IMR-90 (cell line): ENCODE data around the gene ADPGK. TPM values are rescaled to one million over a fixed set of nuclear protein-coding genes. Genes with fewer than 3 reads are reported as not detected.

Experiments
- ATAC-seq: fragments of 200-7000 bp; cut with Tn5 transposase; 2 replicates; pipeline ENCODE4 v1.9.1; 2020; ENCODE audit warnings: low read depth, mild to moderate bottlenecking, moderate library complexity
- BruUV-seq: library from RNA; stranded (reverse); fragments of 400-500 nt; replicated peaks from 2 replicates; lab custom pipeline; 2021; lab: Mats Ljungman, UMichigan
- CTCF ChIA-PET: fragments of 300-600 bp; formaldehyde crosslinking; extraction: SDS; loops from one replicate; lab custom pipeline; 2021; ENCODE audit warnings: antibody characterized with exemption; lab: Yijun Ruan, JAX
- POLR2A ChIA-PET: fragments of 300-600 bp; sonication (Branson Sonifier 250); formaldehyde crosslinking; loops from one replicate; lab custom pipeline; 2022; ENCODE audit warnings: antibody characterized with exemption; ENCODE audit not compliant: unreplicated experiment; lab: Charles Lee
- DNase-seq: peaks from one replicate; pipeline ENCODE4 v3.0.0; 2013
- H2AFZ ChIP-seq: replicated peaks from 2 replicates; pipeline ENCODE3; 2013; ENCODE audit warnings: low read length, mild to moderate bottlenecking; ENCODE audit not compliant: poor library complexity
- H2AK5ac ChIP-seq: 2 replicates; pipeline ENCODE4 v1.6.1; 2013; ENCODE audit warnings: low read depth, low read length, inconsistent platforms
- H2AK9ac ChIP-seq: replicated peaks from 2 replicates; pipeline ENCODE3; 2013; ENCODE audit warnings: mild to moderate bottlenecking, low read depth, low read length, moderate library complexity; ENCODE audit not compliant: poor library complexity
- H2BK120ac ChIP-seq: 2 replicates; pipeline ENCODE4 v1.6.1; 2013; ENCODE audit warnings: low read depth, low read length, inconsistent platforms
- H2BK15ac ChIP-seq: 3 replicates; pipeline ENCODE4 v1.6.1; 2013; ENCODE audit warnings: low read depth, low read length, inconsistent platforms
- H2BK20ac ChIP-seq: 2 replicates; pipeline ENCODE4 v1.6.1; 2013; ENCODE audit warnings: low read depth, mild to moderate bottlenecking, inconsistent platforms, low read length, moderate library complexity
- H2BK5ac ChIP-seq: 2 replicates; pipeline ENCODE4 v1.6.1; 2013; ENCODE audit warnings: mild to moderate bottlenecking, low read depth, low read length, inconsistent platforms; ENCODE audit not compliant: poor library complexity, severe bottlenecking
- H3K14ac ChIP-seq: replicated peaks from 2 replicates; pipeline ENCODE4 v1.6.1; 2013; ENCODE audit warnings: low read depth, low read length, inconsistent platforms
- H3K18ac ChIP-seq: 2 replicates; pipeline ENCODE4 v1.6.1; 2013; ENCODE audit warnings: low read depth, low read length, control low read depth
- H3K23ac ChIP-seq: 2 replicates; pipeline ENCODE4 v1.6.1; 2013; ENCODE audit warnings: low read depth, low read length, inconsistent platforms
- H3K27ac ChIP-seq: 2 replicates; pipeline ENCODE4 v1.5.1; 2013; ENCODE audit warnings: mild to moderate bottlenecking, control low read depth, low read length; ENCODE audit not compliant: insufficient read depth
- H3K27me3 ChIP-seq: 2 replicates; pipeline ENCODE4 v1.6.1; 2013; ENCODE audit warnings: low read length; ENCODE audit not compliant: control insufficient read depth, insufficient read depth
- H3K36me3 ChIP-seq: 2 replicates; pipeline ENCODE4 v1.6.1; 2013; ENCODE audit warnings: low read length, mixed read lengths; ENCODE audit not compliant: control insufficient read depth, insufficient read depth
- H3K4ac ChIP-seq: 2 replicates; pipeline ENCODE4 v1.6.1; 2013; ENCODE audit warnings: low read depth, low read length, inconsistent platforms
- H3K4me1 ChIP-seq: 2 replicates; pipeline ENCODE4 v1.6.1; 2013; ENCODE audit warnings: low read length, mixed read lengths; ENCODE audit not compliant: control insufficient read depth, insufficient read depth
- H3K4me2 ChIP-seq: 2 replicates; pipeline ENCODE4 v1.6.1; 2013; ENCODE audit warnings: low read depth, mild to moderate bottlenecking, control low read depth, low read length, moderate library complexity
- H3K4me3 ChIP-seq: 2 replicates; pipeline ENCODE4 v1.5.1; 2013; ENCODE audit warnings: low read depth, mild to moderate bottlenecking, control low read depth, low read length, moderate library complexity; ENCODE audit not compliant: insufficient read depth
- H3K56ac ChIP-seq: 2 replicates; pipeline ENCODE4 v1.6.1; 2013; ENCODE audit warnings: low read length, inconsistent platforms; ENCODE audit not compliant: insufficient read depth; ENCODE audit errors: extremely low read depth
- H3K79me1 ChIP-seq, 2 experiments: 2 replicates each; pipeline ENCODE4 v1.6.1; 2013; ENCODE audit warnings: low read length in 2 of 2, inconsistent platforms in 1 of 2, low read depth in 1 of 2
- H3K9ac ChIP-seq: 2 replicates; pipeline ENCODE4 v1.6.1; 2013; ENCODE audit warnings: low read depth, low read length, control low read depth
- H3K9me1 ChIP-seq: 2 replicates; pipeline ENCODE4 v1.6.1; 2013; ENCODE audit warnings: low read length, inconsistent platforms; ENCODE audit not compliant: insufficient read depth
- H3K9me3 ChIP-seq: 2 replicates; pipeline ENCODE4 v1.6.1; 2013; ENCODE audit warnings: low read length; ENCODE audit not compliant: control insufficient read depth, insufficient read depth
- H4K20me1 ChIP-seq: 2 replicates; pipeline ENCODE4 v1.6.1; 2013; ENCODE audit warnings: low read length, inconsistent platforms; ENCODE audit not compliant: insufficient read depth
- H4K5ac ChIP-seq: 2 replicates; pipeline ENCODE4 v1.6.1; 2013; ENCODE audit warnings: mild to moderate bottlenecking, low read depth, low read length, control low read depth
- H4K8ac ChIP-seq, 2 experiments: 2 replicates each; pipeline ENCODE4 v1.6.1; 2013; ENCODE audit warnings: low read depth in 2 of 2, low read length in 2 of 2, control low read depth in 1 of 2, inconsistent platforms in 1 of 2
- H4K91ac ChIP-seq: 2 replicates; pipeline ENCODE4 v1.6.1; 2013; ENCODE audit warnings: low read depth, low read length, inconsistent platforms; ENCODE audit not compliant: insufficient read depth
- CHD1 ChIP-seq: IDR thresholded peaks from 2 replicates; pipeline ENCODE4 v1.6.1; 2012; ENCODE audit warnings: low read depth, low read length, improper control_type of control experiment
- FOS ChIP-seq: fragments of 150-350 bp; IDR thresholded peaks from 2 replicates; pipeline ENCODE4 v1.6.1; 2016; ENCODE audit warnings: low read depth, low read length
- POLR2A ChIP-seq: IDR thresholded peaks from 2 replicates; pipeline ENCODE4 v1.6.1; 2012; ENCODE audit warnings: mild to moderate bottlenecking, low read depth, low read length
- RCOR1 ChIP-seq: IDR thresholded peaks from 2 replicates; pipeline ENCODE4 v1.6.1; 2012; ENCODE audit warnings: mild to moderate bottlenecking, low read length, improper control_type of control experiment; ENCODE audit not compliant: insufficient replicate concordance
- RFX5 ChIP-seq: IDR thresholded peaks from 2 replicates; pipeline ENCODE4 v1.8.0; 2012; ENCODE audit warnings: low read depth, mild to moderate bottlenecking, low read length, moderate library complexity
- WGBS, 2 experiments: methylation state at CpG; one replicate each; pipeline versions ENCODE4 v1.1.5 to v1.1.7; 2013; ENCODE audit warnings: missing lambda C conversion rate in 2 of 2; ENCODE audit not compliant: insufficient read length in 1 of 2; ENCODE audit errors: extremely low coverage in 2 of 2; 5-methylcytosine and 5-hydroxymethylcytosine counted together
- dilution Hi-C: fragments of 300-500 bp; cut with HindIII; formaldehyde crosslinking; loops from one replicate; pipeline ENCODE4 v1.14.3; 2018; ENCODE audit warnings: low sequenced_read_pairs; ENCODE audit not compliant: unreplicated experiment
- in situ Hi-C: fragments of 300-500 bp; cut with MboI; formaldehyde crosslinking; loops from 3 replicates; pipeline ENCODE4 v1.14.3; 2019; ENCODE audit warnings: low sequenced_read_pairs, inconsistent platforms, mixed read lengths
- intact Hi-C: fragments of 100-400 bp; cut with micrococcal nuclease; formaldehyde crosslinking; loops from 2 replicates; pipeline ENCODE4 v1.10.0; 2022
- polyA plus RNA-seq, 3 experiments: library from polyadenylated mRNA; depleted of rRNA; stranded (reverse); fragments of >200 nt; gene quantifications; 2 replicates each; pipeline ENCODE4 v1.2.3, GENCODE V29; 2012; ENCODE audit warnings: low replicate concordance in 1 of 3
- total RNA-seq: library from RNA; depleted of rRNA; stranded (reverse); fragments of >200 nt; gene quantifications from 2 replicates; pipeline ENCODE4 v1.2.3, GENCODE V29; 2012

The ADPGK gene
- total and polyA plus RNA-seq, 2 of the 4 experiments (the other 2 are of a cell fraction), result 53.2 to 62.8 TPM

GRCh38 chr15:72732516-72732915 lies 51.0 kb downstream of the ADPGK start:
- no peaks in the 10 kb centered on the region; the same call in 1 of the 2 replicates for H4K20me1 ChIP-seq
- H2AFZ ChIP-seq, result no peak overlapping the region
- H3K27ac ChIP-seq, result no peak overlapping the region
- WGBS, 2 experiments, result 75% methylated on average over 1 of the region's 4 CpGs; no CpG with 5 or more reads in 1 of the 2 experiments
- intact Hi-C loops (loop anchor here (2.0 kb wide), 1 partner anchor 458 kb away; no protein-coding TSS in a partner anchor), in situ Hi-C loops (no loop called here), dilution Hi-C loops (no loop called here)
- ATAC-seq (no peak), DNase-seq (no peak)
- H3K56ac ChIP-seq, result no peak overlapping the region
- TF ChIP-seq FOS, result no peak
- TF ChIP-seq RCOR1, result no peak
- TF ChIP-seq CHD1, result no peak
- TF ChIP-seq RFX5, result no peak
- TF ChIP-seq POLR2A, result no peak
- no peaks in the 10 kb centered on the region; a peak in 1 of 4 replicates for H3K79me1 ChIP-seq
- H3K4me3 ChIP-seq, result no peak overlapping the region
- peaks cover 4% of the 10 kb centered on the region for H3K4me1 ChIP-seq
- no peak overlapping the region for H3K4ac ChIP-seq
- H3K27me3 ChIP-seq, result no peaks in the 10 kb centered on the region
- no peak overlapping the region for H2BK20ac ChIP-seq
- CTCF ChIA-PET, result interaction anchor here (2.5 kb wide), 1 partner anchor 10 kb away, joined by 6 read pairs; no protein-coding TSS in a partner anchor
- no peak overlapping the region for H2BK120ac ChIP-seq
- peaks cover 17% of the 10 kb centered on the region for H3K36me3 ChIP-seq
- POLR2A ChIA-PET, result no interaction called here
- H3K18ac ChIP-seq, result no peak overlapping the region
- H4K91ac ChIP-seq, result no peak overlapping the region
- H3K4me2 ChIP-seq, result no peak overlapping the region
- H2BK5ac ChIP-seq, result no peak overlapping the region
- no peak overlapping the region for H3K23ac ChIP-seq
- no TSS peak for BruUV-seq
- no peaks in the 10 kb centered on the region for H3K9me3 ChIP-seq
- H4K5ac ChIP-seq, result no peak overlapping the region
- no peak overlapping the region for H3K14ac ChIP-seq
- H2AK9ac ChIP-seq, result no peak overlapping the region
- H3K9me1 ChIP-seq, result peaks cover 8% of the 10 kb centered on the region
- no peak overlapping the region for H2BK15ac ChIP-seq
- no peak overlapping the region for H4K8ac ChIP-seq
- H2AK5ac ChIP-seq, result no peak overlapping the region
- H3K9ac ChIP-seq, result no peak overlapping the region
